Neural crest cell (in vitro differentiated cells): ENCODE measurements around the gene CARHSP1. TPM values are rescaled to one million over a fixed set of nuclear protein-coding genes. Genes with fewer than 3 reads are reported as not detected.
A peak's percentile ranks its signal among the peaks of the same experiment; 100 is the strongest.

Experiments used
- DNase-seq: peaks from one replicate; pipeline ENCODE4 v3.0.0; 2021; ENCODE audit warnings: low read depth, mixed read lengths, low spot score
- H3K27ac Mint-ChIP-seq: one replicate; pipeline ENCODE4 v1.8.0; 2021; ENCODE audit warnings: mild to moderate bottlenecking, mixed read lengths; ENCODE audit not compliant: unreplicated experiment
- H3K27me3 Mint-ChIP-seq: 2 replicates; pipeline ENCODE4 v1.8.0; 2021; ENCODE audit warnings: low read depth, mild to moderate bottlenecking, mixed read lengths
- H3K36me3 Mint-ChIP-seq: 2 replicates; pipeline ENCODE4 v1.8.0; 2021; ENCODE audit warnings: low read depth, mild to moderate bottlenecking, mixed read lengths
- H3K4me1 Mint-ChIP-seq: 2 replicates; pipeline ENCODE4 v1.8.0; 2021; ENCODE audit warnings: mixed read lengths
- H3K4me3 Mint-ChIP-seq: one replicate; pipeline ENCODE4 v1.8.0; 2021; ENCODE audit warnings: mild to moderate bottlenecking, mixed read lengths
- H3K9me3 Mint-ChIP-seq: 2 replicates; pipeline ENCODE4 v1.8.0; 2021; ENCODE audit warnings: mixed read lengths
- total RNA-seq: library from RNA; stranded (reverse); gene quantifications from 2 replicates; pipeline ENCODE4 v1.2.1, GENCODE V29; 2021
- TF ChIP-seq, protein P1 (sequence below): fragments of 200-600 bp; sonication (generic); conservative IDR thresholded peaks from 2 replicates; pipeline ENCODE4 v1.5.0; 2021; ENCODE audit warnings: antibody characterized with exemption, mild to moderate bottlenecking

The CARHSP1 gene
- total RNA-seq, 1 donor from 2014 or later, result 147 TPM

GRCh38 chr16:8912793-8913192, 44.0 kb upstream of the CARHSP1 start:
- TF ChIP-seq, protein P1, sequence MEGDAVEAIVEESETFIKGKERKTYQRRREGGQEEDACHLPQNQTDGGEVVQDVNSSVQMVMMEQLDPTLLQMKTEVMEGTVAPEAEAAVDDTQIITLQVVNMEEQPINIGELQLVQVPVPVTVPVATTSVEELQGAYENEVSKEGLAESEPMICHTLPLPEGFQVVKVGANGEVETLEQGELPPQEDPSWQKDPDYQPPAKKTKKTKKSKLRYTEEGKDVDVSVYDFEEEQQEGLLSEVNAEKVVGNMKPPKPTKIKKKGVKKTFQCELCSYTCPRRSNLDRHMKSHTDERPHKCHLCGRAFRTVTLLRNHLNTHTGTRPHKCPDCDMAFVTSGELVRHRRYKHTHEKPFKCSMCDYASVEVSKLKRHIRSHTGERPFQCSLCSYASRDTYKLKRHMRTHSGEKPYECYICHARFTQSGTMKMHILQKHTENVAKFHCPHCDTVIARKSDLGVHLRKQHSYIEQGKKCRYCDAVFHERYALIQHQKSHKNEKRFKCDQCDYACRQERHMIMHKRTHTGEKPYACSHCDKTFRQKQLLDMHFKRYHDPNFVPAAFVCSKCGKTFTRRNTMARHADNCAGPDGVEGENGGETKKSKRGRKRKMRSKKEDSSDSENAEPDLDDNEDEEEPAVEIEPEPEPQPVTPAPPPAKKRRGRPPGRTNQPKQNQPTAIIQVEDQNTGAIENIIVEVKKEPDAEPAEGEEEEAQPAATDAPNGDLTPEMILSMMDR, result no peak
- Mint-ChIP-seq H3K36me3 (peaks cover 20% of the 10 kb centered on the region), H3K4me1 (no peaks in the 10 kb centered on the region), H3K4me3 (no peak overlapping the region), H3K27ac (no peak overlapping the region), H3K9me3 (no peaks in the 10 kb centered on the region), H3K27me3 (no peaks in the 10 kb centered on the region)
- no peak for DNase-seq

DNA sequence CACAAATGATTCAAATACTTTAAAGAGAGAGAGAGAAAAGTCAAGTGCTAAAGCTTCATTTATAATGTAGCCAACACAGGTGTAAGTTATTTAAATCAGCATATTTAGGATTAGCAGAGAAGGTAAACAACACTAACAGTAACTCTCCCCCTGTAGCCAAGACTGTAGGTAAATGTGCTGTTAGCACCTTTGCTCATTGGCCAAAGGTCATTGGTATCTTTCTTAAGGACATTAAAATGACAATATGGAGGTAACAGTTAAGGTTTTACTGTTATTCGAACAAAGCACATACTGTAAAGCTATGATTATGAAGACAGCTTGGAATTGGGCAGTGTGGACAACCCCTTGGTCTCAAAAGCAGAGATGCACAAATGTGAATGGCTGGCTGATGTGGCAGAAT, 42.0 kb upstream of the CARHSP1 start:
- Mint-ChIP-seq H3K36me3 (peaks cover 22% of the 10 kb centered on the region), H3K27ac (no peak overlapping the region), H3K27me3 (no peaks in the 10 kb centered on the region), H3K4me1 (no peaks in the 10 kb centered on the region), H3K4me3 (no peak overlapping the region), H3K9me3 (no peaks in the 10 kb centered on the region)
- TF ChIP-seq, protein P1, result no peak
- no peak for DNase-seq

GRCh38 chr16:8908810-8909468, 40.1 kb upstream of the CARHSP1 start:
- TF ChIP-seq, protein P1, result no peak
- H3K27me3 Mint-ChIP-seq, result no peaks in the 10 kb centered on the region
- H3K9me3 Mint-ChIP-seq, result no peaks in the 10 kb centered on the region
- no peaks in the 10 kb centered on the region for H3K4me1 Mint-ChIP-seq
- no peak overlapping the region for H3K4me3 Mint-ChIP-seq
- H3K27ac Mint-ChIP-seq, result peak overlapping the region; percentile 83
- peaks cover 18% of the 10 kb centered on the region for H3K36me3 Mint-ChIP-seq
- no peak for DNase-seq

DNA sequence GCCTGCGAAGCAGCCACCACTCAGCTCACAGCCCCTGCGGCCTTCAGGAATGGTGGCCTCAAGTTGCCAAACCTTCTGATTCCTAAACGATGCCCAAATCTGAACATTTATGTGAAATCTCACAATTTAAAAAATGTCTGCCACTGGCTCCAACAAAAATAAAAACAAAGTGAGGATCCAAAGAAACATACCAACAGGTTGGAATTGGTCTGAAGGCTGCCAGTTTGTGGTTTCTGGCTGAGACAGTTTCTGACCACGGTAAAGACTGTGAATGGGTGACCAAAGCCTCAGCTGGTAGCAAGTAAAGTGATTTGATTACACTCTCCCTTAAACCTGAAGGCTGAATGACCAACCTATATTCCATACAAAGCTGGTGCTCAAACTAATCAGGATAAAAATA, 38.3 kb upstream of the CARHSP1 start:
- H3K27ac Mint-ChIP-seq, result no peak overlapping the region
- peaks cover 20% of the 10 kb centered on the region for H3K36me3 Mint-ChIP-seq
- TF ChIP-seq, protein P1, result no peak
- no peak for DNase-seq
- H3K4me3 Mint-ChIP-seq, result no peak overlapping the region
- no peaks in the 10 kb centered on the region for H3K9me3 Mint-ChIP-seq
- H3K4me1 Mint-ChIP-seq, result no peaks in the 10 kb centered on the region
- H3K27me3 Mint-ChIP-seq, result no peaks in the 10 kb centered on the region

DNA sequence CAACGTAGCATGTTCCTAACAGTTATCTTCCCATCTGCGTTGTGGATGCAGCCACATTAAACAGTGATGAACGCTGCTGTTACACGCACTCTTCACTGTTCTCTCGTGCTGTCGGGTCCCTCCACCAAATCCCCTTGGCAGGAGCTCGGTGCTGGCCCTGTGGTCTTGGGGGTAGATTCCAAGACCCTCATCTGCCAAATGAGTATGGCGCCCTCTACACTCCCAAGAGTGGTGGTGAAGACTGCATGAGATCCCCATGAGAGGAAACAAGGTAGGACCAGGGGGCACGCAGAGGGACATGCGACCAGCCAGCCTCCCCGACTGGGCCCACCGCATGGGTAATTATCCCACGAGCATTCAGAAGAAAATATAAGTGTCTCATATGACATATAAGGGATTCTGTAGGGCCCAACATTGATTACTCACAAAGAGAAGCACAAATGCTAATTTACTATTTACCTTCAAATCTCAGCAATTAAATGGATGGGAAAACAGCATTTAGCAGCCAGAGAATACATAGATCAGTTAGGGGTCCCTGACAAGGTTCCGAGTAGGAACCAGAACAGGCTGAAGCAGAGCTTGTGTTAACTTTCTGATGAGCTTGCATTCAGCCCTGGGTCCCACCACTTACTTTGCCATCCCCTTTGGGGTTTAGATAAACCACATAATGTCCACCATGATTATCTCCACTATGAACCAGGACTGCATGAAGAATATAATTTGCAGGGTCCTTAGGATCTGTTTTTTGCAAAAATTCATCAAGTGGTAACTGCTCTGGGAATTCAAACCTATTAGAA, 37.2 kb upstream of the CARHSP1 start:
- Mint-ChIP-seq H3K36me3 (peaks cover 22% of the 10 kb centered on the region), H3K9me3 (no peaks in the 10 kb centered on the region), H3K27me3 (no peaks in the 10 kb centered on the region), H3K4me3 (no peak overlapping the region), H3K4me1 (no peaks in the 10 kb centered on the region), H3K27ac (no peak overlapping the region)
- DNase-seq, result no peak
- TF ChIP-seq, protein P1, result peak; percentile 36
